Fibroblast of lung (primary cell): Measurements from ENCODE around the gene EYA3. TPM values are rescaled to one million over a fixed set of nuclear protein-coding genes. Genes with fewer than 3 reads are reported as not detected.
"Not testable (repeated sequence)": the region's sequence is repeated elsewhere in the genome, so short reads cannot be mapped to it uniquely, and the experiment has no call there.

ENCODE experiments used
- DNase-seq, 2 donors: peaks; one replicate each; pipeline versions ENCODE4 v3.0.0 to v3.0.0-alpha.2; 2010; ENCODE audit warnings: low read depth in 2 of 2
- H2AFZ ChIP-seq: 2 replicates; pipeline ENCODE4 v1.5.1; 2012; ENCODE audit warnings: low read length, control low read depth, inconsistent platforms
- H3K27ac ChIP-seq: 2 replicates; pipeline ENCODE4 v1.5.1; 2011; ENCODE audit warnings: low read length, control low read depth; ENCODE audit not compliant: insufficient read depth
- H3K27me3 ChIP-seq: 2 replicates; pipeline ENCODE4 v1.5.1; 2011; ENCODE audit warnings: mild to moderate bottlenecking, low read length; ENCODE audit not compliant: control insufficient read depth, insufficient read depth
- H3K36me3 ChIP-seq: 2 replicates; pipeline ENCODE4 v1.5.1; 2011; ENCODE audit warnings: low read length; ENCODE audit not compliant: control insufficient read depth, insufficient read depth
- H3K4me1 ChIP-seq: 2 replicates; pipeline ENCODE4 v1.5.1; 2011; ENCODE audit warnings: low read length; ENCODE audit not compliant: control insufficient read depth, insufficient read depth; ENCODE audit errors: extremely low read depth
- H3K4me2 ChIP-seq: 2 replicates; pipeline ENCODE4 v1.5.1; 2011; ENCODE audit warnings: low read length, control low read depth; ENCODE audit not compliant: insufficient read depth; ENCODE audit errors: extremely low read depth
- H3K4me3 ChIP-seq, 4 experiments: fragments of 200-600 bp in 1 of 4; sonication (generic) in 1 of 4; replicated peaks in 1 of 4; 2 replicates each; pipeline ENCODE4 v1.5.1; 2011 to 2016; ENCODE audit warnings: low read length in 4 of 4, low read depth in 3 of 4, mild to moderate bottlenecking in 3 of 4, control low read depth in 2 of 4, inconsistent platforms in 1 of 4, mixed read lengths in 1 of 4; ENCODE audit not compliant: insufficient read depth in 1 of 4; ENCODE audit errors: control extremely low read depth in 1 of 4
- H3K79me2 ChIP-seq: 2 replicates; pipeline ENCODE4 v1.5.1; 2012; ENCODE audit warnings: mild to moderate bottlenecking, low read length, inconsistent platforms; ENCODE audit not compliant: control insufficient read depth, insufficient read depth
- H3K9ac ChIP-seq: 2 replicates; pipeline ENCODE4 v1.5.1; 2011; ENCODE audit warnings: mild to moderate bottlenecking, low read length, control low read depth; ENCODE audit not compliant: insufficient read depth
- H3K9me3 ChIP-seq: 2 replicates; pipeline ENCODE4 v1.5.1; 2012; ENCODE audit warnings: low read depth, low read length; ENCODE audit not compliant: control insufficient read depth, insufficient read depth
- H4K20me1 ChIP-seq: 2 replicates; pipeline ENCODE4 v1.5.1; 2011; ENCODE audit warnings: low read length; ENCODE audit not compliant: control insufficient read depth, insufficient read depth; ENCODE audit errors: extremely low read depth
- EZH2 ChIP-seq: IDR thresholded peaks from 2 replicates; pipeline ENCODE4 v1.5.1; 2012; ENCODE audit warnings: low read length, control low read depth, mild to moderate bottlenecking; ENCODE audit errors: missing control alignments
- polyA plus RNA-seq, 2 donors: library from polyadenylated mRNA; depleted of rRNA in 1 of 2; stranded (reverse) in 1 of 2; unstranded in 1 of 2; fragments of >200 nt; gene quantifications; 2 replicates each; pipeline ENCODE4 v1.2.1, GENCODE V29; 2011 to 2012; ENCODE audit warnings: missing spikeins in 1 of 2
- total RNA-seq: library from RNA; depleted of rRNA; stranded (reverse); fragments of >200 nt; gene quantifications from 2 replicates; pipeline ENCODE4 v1.2.1, GENCODE V29; 2014
- TF ChIP-seq, protein P1 (sequence below), 2 donors: IDR thresholded peaks in 1 of 2; conservative IDR thresholded peaks in 1 of 2; 1 replicate in 1 of 2; 2 replicates in 1 of 2; pipeline ENCODE4 v1.5.1; 2011 to 2012; ENCODE audit warnings: low read length in 2 of 2, control low read depth in 1 of 2, inconsistent platforms in 1 of 2, low read depth in 1 of 2, mild to moderate bottlenecking in 1 of 2

Gene EYA3
- total and polyA plus RNA-seq, 2 donors (not counting 1 experiment from before 2014, with no cell fraction given), result 11.2 to 17.5 TPM

DNA sequence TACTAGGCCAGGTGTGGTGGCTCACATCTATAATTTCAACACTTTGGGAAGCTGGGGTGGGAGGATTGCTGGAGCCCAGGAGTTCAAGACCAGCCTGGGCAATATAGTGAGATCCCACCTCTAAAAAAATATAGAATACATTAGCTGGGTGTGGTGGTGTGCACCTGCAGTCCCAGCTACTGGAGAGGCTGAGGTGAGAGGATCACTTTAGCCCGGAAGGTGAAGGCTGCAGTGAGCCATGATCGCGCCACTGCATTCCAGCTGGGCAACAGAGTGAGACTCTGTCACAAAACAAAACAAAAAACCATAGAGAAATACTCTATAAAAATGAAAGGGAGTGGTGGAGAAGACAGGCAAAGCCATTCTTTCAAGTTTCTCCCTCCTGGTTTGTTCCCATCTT, 62.1 kb downstream of the EYA3 start:
- no peaks in the 10 kb centered on the region for H4K20me1 ChIP-seq
- H3K27ac ChIP-seq, result no peak overlapping the region
- H3K4me2 ChIP-seq, result no peak overlapping the region
- no peaks in the 10 kb centered on the region for H3K4me1 ChIP-seq
- no peak for TF ChIP-seq EZH2
- TF ChIP-seq, protein P1, sequence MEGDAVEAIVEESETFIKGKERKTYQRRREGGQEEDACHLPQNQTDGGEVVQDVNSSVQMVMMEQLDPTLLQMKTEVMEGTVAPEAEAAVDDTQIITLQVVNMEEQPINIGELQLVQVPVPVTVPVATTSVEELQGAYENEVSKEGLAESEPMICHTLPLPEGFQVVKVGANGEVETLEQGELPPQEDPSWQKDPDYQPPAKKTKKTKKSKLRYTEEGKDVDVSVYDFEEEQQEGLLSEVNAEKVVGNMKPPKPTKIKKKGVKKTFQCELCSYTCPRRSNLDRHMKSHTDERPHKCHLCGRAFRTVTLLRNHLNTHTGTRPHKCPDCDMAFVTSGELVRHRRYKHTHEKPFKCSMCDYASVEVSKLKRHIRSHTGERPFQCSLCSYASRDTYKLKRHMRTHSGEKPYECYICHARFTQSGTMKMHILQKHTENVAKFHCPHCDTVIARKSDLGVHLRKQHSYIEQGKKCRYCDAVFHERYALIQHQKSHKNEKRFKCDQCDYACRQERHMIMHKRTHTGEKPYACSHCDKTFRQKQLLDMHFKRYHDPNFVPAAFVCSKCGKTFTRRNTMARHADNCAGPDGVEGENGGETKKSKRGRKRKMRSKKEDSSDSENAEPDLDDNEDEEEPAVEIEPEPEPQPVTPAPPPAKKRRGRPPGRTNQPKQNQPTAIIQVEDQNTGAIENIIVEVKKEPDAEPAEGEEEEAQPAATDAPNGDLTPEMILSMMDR (conservative IDR thresholded peaks at IDR 0.05 in 1 of 2, IDR thresholded peaks at IDR 0.05 in 1 of 2; ENCODE audit: low read depth in 1 of 2, low read length in 2 of 2), result no peak
- H3K4me3 ChIP-seq, result no peak overlapping the region
- H3K9ac ChIP-seq, result no peak overlapping the region
- no peaks in the 10 kb centered on the region for H3K36me3 ChIP-seq
- H3K9me3 ChIP-seq, result no peaks in the 10 kb centered on the region
- H2AFZ ChIP-seq, result no peak overlapping the region
- DNase-seq, result no peak
- no peaks in the 10 kb centered on the region for H3K27me3 ChIP-seq
- H3K79me2 ChIP-seq, result no peaks in the 10 kb centered on the region

DNA sequence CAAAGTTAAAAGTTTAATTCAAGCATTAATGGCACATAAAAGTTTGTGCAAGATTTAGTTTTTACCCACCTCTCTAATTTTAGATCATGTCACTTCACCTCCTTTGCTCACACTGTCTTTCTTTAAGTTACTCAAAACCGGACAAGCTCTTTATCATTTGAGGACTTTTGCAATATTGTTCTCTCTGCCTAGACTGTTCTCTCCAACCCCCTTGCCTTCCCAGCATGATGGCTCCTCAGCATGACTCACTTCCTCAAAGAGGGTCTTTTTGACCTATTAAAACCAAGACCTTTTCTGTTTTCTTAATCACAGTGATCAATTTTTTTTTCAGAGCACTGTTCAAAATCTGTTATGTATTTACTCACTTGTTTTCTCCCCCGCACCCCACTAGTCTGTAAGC, 67.3 kb downstream of the EYA3 start:
- Histone ChIP-seq H4K20me1 (no peaks in the 10 kb centered on the region), H3K4me1 (no peaks in the 10 kb centered on the region), H3K27me3 (no peaks in the 10 kb centered on the region), H3K9ac (no peak overlapping the region), H3K79me2 (no peaks in the 10 kb centered on the region), H3K4me3 (no peak overlapping the region), H3K36me3 (no peaks in the 10 kb centered on the region), H2AFZ (no peak overlapping the region), H3K9me3 (no peaks in the 10 kb centered on the region), H3K4me2 (no peak overlapping the region), H3K27ac (no peak overlapping the region)
- TF ChIP-seq, protein P1 (conservative IDR thresholded peaks at IDR 0.05 in 1 of 2, IDR thresholded peaks at IDR 0.05 in 1 of 2; ENCODE audit: low read depth in 1 of 2, low read length in 2 of 2), result no peak
- no peak for TF ChIP-seq EZH2
- no peak for DNase-seq

DNA sequence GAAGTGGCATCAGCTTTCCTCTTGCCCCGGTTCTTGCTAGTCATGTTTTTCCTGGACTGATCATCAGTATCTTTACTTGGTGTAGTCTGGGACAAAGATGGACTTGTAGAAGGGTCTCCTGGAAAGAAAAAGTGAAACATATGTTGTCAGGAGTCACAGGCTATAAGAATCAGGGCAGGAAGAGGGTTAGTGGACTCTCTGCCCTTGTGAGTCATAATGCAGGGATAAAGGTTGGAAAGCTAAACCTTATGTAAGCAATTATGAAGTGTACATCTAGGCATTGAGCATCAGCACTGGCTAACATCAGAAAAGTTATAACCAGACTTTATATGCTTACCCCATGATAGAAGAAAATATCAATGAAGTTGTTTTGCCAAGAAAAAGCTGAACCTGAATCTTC, 77.4 kb downstream of the EYA3 start:
- H3K27ac ChIP-seq, result no peak overlapping the region
- no peaks in the 10 kb centered on the region for H3K27me3 ChIP-seq
- TF ChIP-seq, protein P1 (conservative IDR thresholded peaks at IDR 0.05 in 1 of 2, IDR thresholded peaks at IDR 0.05 in 1 of 2; ENCODE audit: low read depth in 1 of 2, low read length in 2 of 2), result no peak
- TF ChIP-seq EZH2, result no peak
- no peaks in the 10 kb centered on the region for H4K20me1 ChIP-seq
- no peak overlapping the region for H3K9ac ChIP-seq
- no peak overlapping the region for H3K4me3 ChIP-seq
- H2AFZ ChIP-seq, result no peak overlapping the region
- H3K36me3 ChIP-seq, result peaks cover 2% of the 10 kb centered on the region
- DNase-seq, result peak in 1 of 2 donors; percentile 23
- H3K79me2 ChIP-seq, result no peaks in the 10 kb centered on the region
- no peak overlapping the region for H3K4me2 ChIP-seq
- no peaks in the 10 kb centered on the region for H3K9me3 ChIP-seq
- no peaks in the 10 kb centered on the region for H3K4me1 ChIP-seq

DNA sequence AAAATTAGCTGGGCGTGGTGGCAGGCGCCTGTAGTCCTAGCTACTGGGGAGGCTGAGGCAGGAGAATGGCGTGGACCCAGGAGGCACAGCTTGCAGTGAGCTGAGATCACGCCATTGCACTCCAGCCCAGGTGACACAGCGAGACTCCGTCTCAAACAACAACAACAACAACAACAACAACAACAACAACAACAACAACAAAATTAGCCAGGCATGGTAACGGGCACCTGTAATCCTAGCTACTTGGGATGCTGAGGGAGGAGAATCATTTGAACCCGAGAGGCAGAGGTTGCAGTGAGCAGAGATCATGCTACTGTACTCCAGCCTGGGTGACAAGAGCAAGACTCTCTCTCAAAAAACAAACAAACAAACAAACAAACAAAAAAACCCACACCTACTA, 85.3 kb downstream of the EYA3 start:
- H3K4me3 ChIP-seq, H3K27me3 ChIP-seq, H3K79me2 ChIP-seq, H3K4me1 ChIP-seq, H4K20me1 ChIP-seq, H3K4me2 ChIP-seq, H2AFZ ChIP-seq, DNase-seq, H3K9ac ChIP-seq, H3K27ac ChIP-seq, H3K9me3 ChIP-seq, H3K36me3 ChIP-seq: not testable (repeated sequence)
